ENCODE measurements around the gene RAB30. TPM values are rescaled to one million over a fixed set of nuclear protein-coding genes. Genes with fewer than 3 reads are reported as not detected.

Gene RAB30
- total RNA-seq, 1 donor from 2014 or later, result 24.7 TPM

DNA sequence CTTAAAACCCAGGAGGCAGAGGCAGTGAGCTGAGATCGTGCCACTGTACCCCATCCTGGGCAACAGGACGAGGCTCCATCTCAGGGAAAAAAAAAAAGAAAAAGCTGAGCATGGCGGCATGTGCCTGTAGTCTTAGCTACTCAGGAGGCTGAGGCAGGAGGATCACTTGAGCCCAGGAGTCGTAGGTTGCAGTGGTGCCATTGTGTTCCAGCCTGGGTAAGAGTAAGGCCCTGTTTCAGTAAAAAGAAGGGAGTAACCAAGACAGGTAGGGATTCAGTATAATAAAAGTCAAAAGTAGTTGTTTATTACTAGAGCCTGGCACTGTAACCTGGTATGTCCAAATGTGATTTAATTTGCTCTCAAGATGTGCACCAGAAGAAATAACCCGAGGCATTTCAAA, 8.1 kb upstream of the RAB30 start:
- Histone ChIP-seq H3K9me3 (replicated peaks) (no peaks in the 10 kb centered on the region), H3K36me3 (peaks cover 19% of the 10 kb centered on the region), H3K27ac (replicated peaks) (no peak overlapping the region), H3K27me3 (ENCODE audit: low read depth) (no peaks in the 10 kb centered on the region), H3K4me1 (peaks cover 24% of the 10 kb centered on the region), H3K4me3 (no peak overlapping the region)
- no peak for DNase-seq
- intact Hi-C loops (cut with micrococcal nuclease), result no loop called here
- TF ChIP-seq, protein P1, sequence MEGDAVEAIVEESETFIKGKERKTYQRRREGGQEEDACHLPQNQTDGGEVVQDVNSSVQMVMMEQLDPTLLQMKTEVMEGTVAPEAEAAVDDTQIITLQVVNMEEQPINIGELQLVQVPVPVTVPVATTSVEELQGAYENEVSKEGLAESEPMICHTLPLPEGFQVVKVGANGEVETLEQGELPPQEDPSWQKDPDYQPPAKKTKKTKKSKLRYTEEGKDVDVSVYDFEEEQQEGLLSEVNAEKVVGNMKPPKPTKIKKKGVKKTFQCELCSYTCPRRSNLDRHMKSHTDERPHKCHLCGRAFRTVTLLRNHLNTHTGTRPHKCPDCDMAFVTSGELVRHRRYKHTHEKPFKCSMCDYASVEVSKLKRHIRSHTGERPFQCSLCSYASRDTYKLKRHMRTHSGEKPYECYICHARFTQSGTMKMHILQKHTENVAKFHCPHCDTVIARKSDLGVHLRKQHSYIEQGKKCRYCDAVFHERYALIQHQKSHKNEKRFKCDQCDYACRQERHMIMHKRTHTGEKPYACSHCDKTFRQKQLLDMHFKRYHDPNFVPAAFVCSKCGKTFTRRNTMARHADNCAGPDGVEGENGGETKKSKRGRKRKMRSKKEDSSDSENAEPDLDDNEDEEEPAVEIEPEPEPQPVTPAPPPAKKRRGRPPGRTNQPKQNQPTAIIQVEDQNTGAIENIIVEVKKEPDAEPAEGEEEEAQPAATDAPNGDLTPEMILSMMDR (IDR thresholded peaks at IDR 0.05; ENCODE audit: borderline replicate concordance), result no peak

DNA sequence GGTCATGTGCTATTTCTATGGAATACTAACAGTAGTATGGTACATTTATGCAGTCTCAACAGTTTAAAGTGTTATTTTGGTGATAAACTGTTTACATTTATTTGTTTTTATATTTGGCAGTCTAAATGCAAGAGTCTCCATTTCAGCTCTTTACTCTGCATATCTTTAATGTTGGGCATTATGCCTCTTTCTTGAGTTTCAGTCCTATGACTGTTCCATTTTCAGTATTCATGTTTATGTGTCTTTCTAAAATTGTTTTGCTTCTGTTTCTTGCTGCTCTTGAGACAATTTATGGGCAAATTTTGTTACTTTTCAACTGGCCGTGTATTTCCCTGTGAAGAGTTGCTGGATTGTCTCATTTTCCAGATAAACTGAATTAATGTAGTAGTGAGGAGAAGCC, 6.6 kb upstream of the RAB30 start:
- Histone ChIP-seq H3K4me1 (peaks cover 40% of the 10 kb centered on the region), H3K9me3 (replicated peaks) (no peaks in the 10 kb centered on the region), H3K27me3 (ENCODE audit: low read depth) (no peaks in the 10 kb centered on the region), H3K27ac (replicated peaks) (no peak overlapping the region), H3K4me3 (no peak overlapping the region), H3K36me3 (peaks cover 33% of the 10 kb centered on the region)
- DNase-seq, result no peak
- intact Hi-C loops (cut with micrococcal nuclease), result no loop called here
- TF ChIP-seq, protein P1 (IDR thresholded peaks at IDR 0.05; ENCODE audit: borderline replicate concordance), result no peak

DNA sequence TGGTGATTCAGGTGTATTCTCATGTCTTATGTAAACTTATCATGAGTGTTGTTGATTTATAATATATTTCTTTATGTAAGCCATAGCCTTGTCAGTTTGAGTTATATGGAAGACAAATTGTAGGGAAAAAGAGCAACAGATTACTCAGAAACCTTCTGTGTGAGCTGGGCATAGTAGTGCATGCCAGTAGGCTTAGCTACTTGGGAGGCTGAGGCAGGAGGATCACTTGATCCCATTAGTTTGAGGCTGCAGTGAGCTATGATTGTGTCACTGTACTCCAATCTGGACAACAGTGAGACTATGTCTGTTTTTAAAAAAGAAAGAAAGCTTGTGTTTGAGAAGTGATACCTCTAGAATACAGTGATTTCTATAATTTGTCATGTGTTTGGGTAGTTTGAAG, 2.2 kb upstream of the RAB30 start:
- no peak for DNase-seq
- Histone ChIP-seq H3K4me3 (peak overlapping the region; percentile 81), H3K27me3 (ENCODE audit: low read depth) (no peaks in the 10 kb centered on the region), H3K27ac (replicated peaks) (no peak overlapping the region), H3K36me3 (peaks cover 33% of the 10 kb centered on the region), H3K9me3 (replicated peaks) (no peaks in the 10 kb centered on the region), H3K4me1 (peaks cover 79% of the 10 kb centered on the region)
- intact Hi-C loops (cut with micrococcal nuclease), result loop anchor here (5.0 kb wide), 1 partner anchor 83 kb away; the partner anchor contains the start of gene PCF11
- TF ChIP-seq, protein P1 (IDR thresholded peaks at IDR 0.05; ENCODE audit: borderline replicate concordance), result no peak

DNA sequence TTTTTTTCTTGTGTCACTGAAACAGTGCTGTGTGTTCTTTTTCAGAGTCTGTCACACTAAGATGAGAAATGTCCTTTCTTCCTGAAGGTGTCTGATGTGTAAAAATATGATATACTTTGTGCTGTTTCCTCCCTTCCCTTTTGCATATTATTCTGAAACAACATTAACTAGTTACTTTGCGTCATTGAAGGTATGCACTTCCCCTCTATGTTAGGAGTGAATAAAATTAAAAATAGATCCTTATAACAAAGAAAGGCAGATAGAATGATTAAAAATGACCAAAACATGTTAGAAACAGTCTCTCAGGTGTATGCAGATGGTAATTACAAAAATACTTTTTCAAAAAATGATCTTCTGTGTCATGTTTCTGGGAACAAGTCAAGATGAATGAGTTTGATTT, 1.6 kb upstream of the RAB30 start:
- TF ChIP-seq, protein P1 (IDR thresholded peaks at IDR 0.05; ENCODE audit: borderline replicate concordance), result no peak
- peak overlapping the region; percentile 81 for H3K4me3 ChIP-seq
- peaks cover 33% of the 10 kb centered on the region for H3K36me3 ChIP-seq
- no peak overlapping the region for H3K27ac ChIP-seq (replicated peaks)
- H3K27me3 ChIP-seq (ENCODE audit: low read depth), result no peaks in the 10 kb centered on the region
- intact Hi-C loops (cut with micrococcal nuclease), result loop anchor here (5.0 kb wide), 1 partner anchor 84 kb away; the partner anchor contains the start of gene PCF11
- no peaks in the 10 kb centered on the region for H3K9me3 ChIP-seq (replicated peaks)
- DNase-seq, result no peak
- peaks cover 81% of the 10 kb centered on the region for H3K4me1 ChIP-seq

DNA sequence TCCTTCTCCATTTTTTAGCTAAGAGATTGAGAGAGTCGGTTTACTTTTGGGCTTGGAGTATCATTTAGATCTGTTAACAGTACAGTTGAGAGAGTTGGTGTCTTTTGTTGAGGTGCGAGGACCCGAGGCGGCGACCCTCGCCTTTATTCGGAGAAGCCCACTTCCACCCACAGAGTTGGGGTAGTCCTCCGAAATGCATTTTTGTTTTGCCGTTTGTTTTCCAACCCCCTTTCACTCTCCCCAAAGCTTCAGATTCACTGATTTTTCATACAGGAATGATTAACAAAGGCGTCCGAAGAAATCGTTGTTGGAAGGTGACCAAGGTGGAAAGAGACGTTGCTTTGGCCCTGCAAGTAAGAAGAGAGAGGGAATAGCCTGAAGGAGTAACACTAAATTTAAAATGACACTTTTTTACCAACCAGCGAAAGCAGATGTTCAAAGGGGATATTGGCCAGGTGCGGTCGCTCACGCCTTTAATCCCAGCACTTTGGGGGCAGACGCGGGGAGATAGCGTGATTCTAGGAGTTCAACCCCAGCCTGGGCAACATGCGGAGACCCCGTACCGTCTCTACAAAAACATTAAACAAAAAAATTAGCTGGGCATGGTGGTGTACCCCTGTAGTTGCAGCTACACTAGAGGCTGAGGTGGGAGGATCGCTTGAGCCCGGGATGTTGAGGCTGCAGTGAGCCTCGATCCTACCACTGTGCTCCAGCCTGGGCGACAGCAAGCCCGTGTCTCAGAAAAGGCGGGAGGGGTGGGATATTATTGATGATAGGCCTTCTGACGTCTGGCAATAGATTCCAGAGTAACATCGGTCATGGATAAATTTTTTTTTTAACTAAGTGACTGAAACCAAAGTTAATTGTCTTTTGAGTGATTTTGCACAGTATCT, 899 bp upstream of the RAB30 start:
- TF ChIP-seq, protein P1 (IDR thresholded peaks at IDR 0.05; ENCODE audit: borderline replicate concordance), result no peak
- H3K4me3 ChIP-seq, result peak overlapping the region; percentile 81
- no peaks in the 10 kb centered on the region for H3K27me3 ChIP-seq (ENCODE audit: low read depth)
- peak overlapping the region; percentile 95 for H3K27ac ChIP-seq (replicated peaks)
- peaks cover 30% of the 10 kb centered on the region for H3K36me3 ChIP-seq
- H3K4me1 ChIP-seq, result peaks cover 81% of the 10 kb centered on the region
- no peak for DNase-seq
- intact Hi-C loops (cut with micrococcal nuclease), result loop anchor here (5.0 kb wide), 1 partner anchor 85 kb away; the partner anchor contains the start of gene PCF11
- H3K9me3 ChIP-seq (replicated peaks), result no peaks in the 10 kb centered on the region

Data from left ventricle myocardium inferior (tissue), 1 donor.